IMR-90 (cell line): ENCODE measurements around the gene ZMIZ1. TPM values are rescaled to one million over a fixed set of nuclear protein-coding genes. Genes with fewer than 3 reads are reported as not detected.

Source experiments
- ATAC-seq: fragments of 200-7000 bp; cut with Tn5 transposase; 2 replicates; pipeline ENCODE4 v1.9.1; 2020; ENCODE audit warnings: low read depth, mild to moderate bottlenecking, moderate library complexity
- BruUV-seq: library from RNA; stranded (reverse); fragments of 400-500 nt; replicated peaks from 2 replicates; lab custom pipeline; 2021; lab: Mats Ljungman, UMichigan
- CTCF ChIA-PET: fragments of 300-600 bp; formaldehyde crosslinking; extraction: SDS; loops from one replicate; lab custom pipeline; 2021; ENCODE audit warnings: antibody characterized with exemption; lab: Yijun Ruan, JAX
- POLR2A ChIA-PET: fragments of 300-600 bp; sonication (Branson Sonifier 250); formaldehyde crosslinking; loops from one replicate; lab custom pipeline; 2022; ENCODE audit warnings: antibody characterized with exemption; ENCODE audit not compliant: unreplicated experiment; lab: Charles Lee
- DNase-seq: peaks from one replicate; pipeline ENCODE4 v3.0.0; 2013
- H2AFZ ChIP-seq: replicated peaks from 2 replicates; pipeline ENCODE3; 2013; ENCODE audit warnings: low read length, mild to moderate bottlenecking; ENCODE audit not compliant: poor library complexity
- H2AK5ac ChIP-seq: 2 replicates; pipeline ENCODE4 v1.6.1; 2013; ENCODE audit warnings: low read depth, low read length, inconsistent platforms
- H2AK9ac ChIP-seq: replicated peaks from 2 replicates; pipeline ENCODE3; 2013; ENCODE audit warnings: mild to moderate bottlenecking, low read depth, low read length, moderate library complexity; ENCODE audit not compliant: poor library complexity
- H2BK120ac ChIP-seq: 2 replicates; pipeline ENCODE4 v1.6.1; 2013; ENCODE audit warnings: low read depth, low read length, inconsistent platforms
- H2BK15ac ChIP-seq: 3 replicates; pipeline ENCODE4 v1.6.1; 2013; ENCODE audit warnings: low read depth, low read length, inconsistent platforms
- H2BK20ac ChIP-seq: 2 replicates; pipeline ENCODE4 v1.6.1; 2013; ENCODE audit warnings: low read depth, mild to moderate bottlenecking, inconsistent platforms, low read length, moderate library complexity
- H2BK5ac ChIP-seq: 2 replicates; pipeline ENCODE4 v1.6.1; 2013; ENCODE audit warnings: mild to moderate bottlenecking, low read depth, low read length, inconsistent platforms; ENCODE audit not compliant: poor library complexity, severe bottlenecking
- H3K14ac ChIP-seq: replicated peaks from 2 replicates; pipeline ENCODE4 v1.6.1; 2013; ENCODE audit warnings: low read depth, low read length, inconsistent platforms
- H3K18ac ChIP-seq: 2 replicates; pipeline ENCODE4 v1.6.1; 2013; ENCODE audit warnings: low read depth, low read length, control low read depth
- H3K23ac ChIP-seq: 2 replicates; pipeline ENCODE4 v1.6.1; 2013; ENCODE audit warnings: low read depth, low read length, inconsistent platforms
- H3K27ac ChIP-seq: 2 replicates; pipeline ENCODE4 v1.5.1; 2013; ENCODE audit warnings: mild to moderate bottlenecking, control low read depth, low read length; ENCODE audit not compliant: insufficient read depth
- H3K27me3 ChIP-seq: 2 replicates; pipeline ENCODE4 v1.6.1; 2013; ENCODE audit warnings: low read length; ENCODE audit not compliant: control insufficient read depth, insufficient read depth
- H3K36me3 ChIP-seq: 2 replicates; pipeline ENCODE4 v1.6.1; 2013; ENCODE audit warnings: low read length, mixed read lengths; ENCODE audit not compliant: control insufficient read depth, insufficient read depth
- H3K4ac ChIP-seq: 2 replicates; pipeline ENCODE4 v1.6.1; 2013; ENCODE audit warnings: low read depth, low read length, inconsistent platforms
- H3K4me1 ChIP-seq: 2 replicates; pipeline ENCODE4 v1.6.1; 2013; ENCODE audit warnings: low read length, mixed read lengths; ENCODE audit not compliant: control insufficient read depth, insufficient read depth
- H3K4me2 ChIP-seq: 2 replicates; pipeline ENCODE4 v1.6.1; 2013; ENCODE audit warnings: low read depth, mild to moderate bottlenecking, control low read depth, low read length, moderate library complexity
- H3K4me3 ChIP-seq: 2 replicates; pipeline ENCODE4 v1.5.1; 2013; ENCODE audit warnings: low read depth, mild to moderate bottlenecking, control low read depth, low read length, moderate library complexity; ENCODE audit not compliant: insufficient read depth
- H3K56ac ChIP-seq: 2 replicates; pipeline ENCODE4 v1.6.1; 2013; ENCODE audit warnings: low read length, inconsistent platforms; ENCODE audit not compliant: insufficient read depth; ENCODE audit errors: extremely low read depth
- H3K79me1 ChIP-seq, 2 experiments: 2 replicates each; pipeline ENCODE4 v1.6.1; 2013; ENCODE audit warnings: low read length in 2 of 2, inconsistent platforms in 1 of 2, low read depth in 1 of 2
- H3K9ac ChIP-seq: 2 replicates; pipeline ENCODE4 v1.6.1; 2013; ENCODE audit warnings: low read depth, low read length, control low read depth
- H3K9me1 ChIP-seq: 2 replicates; pipeline ENCODE4 v1.6.1; 2013; ENCODE audit warnings: low read length, inconsistent platforms; ENCODE audit not compliant: insufficient read depth
- H3K9me3 ChIP-seq: 2 replicates; pipeline ENCODE4 v1.6.1; 2013; ENCODE audit warnings: low read length; ENCODE audit not compliant: control insufficient read depth, insufficient read depth
- H4K20me1 ChIP-seq: 2 replicates; pipeline ENCODE4 v1.6.1; 2013; ENCODE audit warnings: low read length, inconsistent platforms; ENCODE audit not compliant: insufficient read depth
- H4K5ac ChIP-seq: 2 replicates; pipeline ENCODE4 v1.6.1; 2013; ENCODE audit warnings: mild to moderate bottlenecking, low read depth, low read length, control low read depth
- H4K8ac ChIP-seq, 2 experiments: 2 replicates each; pipeline ENCODE4 v1.6.1; 2013; ENCODE audit warnings: low read depth in 2 of 2, low read length in 2 of 2, control low read depth in 1 of 2, inconsistent platforms in 1 of 2
- H4K91ac ChIP-seq: 2 replicates; pipeline ENCODE4 v1.6.1; 2013; ENCODE audit warnings: low read depth, low read length, inconsistent platforms; ENCODE audit not compliant: insufficient read depth
- BHLHE40 ChIP-seq: fragments of 150-350 bp; IDR thresholded peaks from 2 replicates; pipeline ENCODE4 v1.6.1; 2016; ENCODE audit warnings: mild to moderate bottlenecking, low read depth, low read length
- CHD1 ChIP-seq: IDR thresholded peaks from 2 replicates; pipeline ENCODE4 v1.6.1; 2012; ENCODE audit warnings: low read depth, low read length, improper control_type of control experiment
- FOS ChIP-seq: fragments of 150-350 bp; IDR thresholded peaks from 2 replicates; pipeline ENCODE4 v1.6.1; 2016; ENCODE audit warnings: low read depth, low read length
- MAFK ChIP-seq: IDR thresholded peaks from 2 replicates; pipeline ENCODE4 v1.6.1; 2012; ENCODE audit warnings: low read depth, low read length, improper control_type of control experiment
- MAZ ChIP-seq: IDR thresholded peaks from 2 replicates; pipeline ENCODE4 v1.6.1; 2012; ENCODE audit warnings: low read depth, mild to moderate bottlenecking, low read length, improper control_type of control experiment, moderate library complexity, borderline replicate concordance
- MXI1 ChIP-seq: IDR thresholded peaks from 2 replicates; pipeline ENCODE4 v1.6.1; 2012; ENCODE audit warnings: low read depth, mild to moderate bottlenecking, low read length, moderate library complexity, borderline replicate concordance
- NFE2L2 ChIP-seq: fragments of 150-350 bp; IDR thresholded peaks from 2 replicates; pipeline ENCODE4 v1.6.1; 2016; ENCODE audit warnings: low read depth, mild to moderate bottlenecking, low read length
- POLR2A ChIP-seq: IDR thresholded peaks from 2 replicates; pipeline ENCODE4 v1.6.1; 2012; ENCODE audit warnings: mild to moderate bottlenecking, low read depth, low read length
- RAD21 ChIP-seq: IDR thresholded peaks from 2 replicates; pipeline ENCODE4 v1.6.1; 2012; ENCODE audit warnings: low read length, improper control_type of control experiment
- RFX5 ChIP-seq: IDR thresholded peaks from 2 replicates; pipeline ENCODE4 v1.8.0; 2012; ENCODE audit warnings: low read depth, mild to moderate bottlenecking, low read length, moderate library complexity
- SMC3 ChIP-seq: fragments of 150-350 bp; IDR thresholded peaks from 2 replicates; pipeline ENCODE4 v1.6.1; 2016; ENCODE audit warnings: low read depth, mild to moderate bottlenecking, antibody characterized with exemption, low read length, moderate library complexity
- WGBS, 2 experiments: methylation state at CpG; one replicate each; pipeline versions ENCODE4 v1.1.5 to v1.1.7; 2013; ENCODE audit warnings: missing lambda C conversion rate in 2 of 2; ENCODE audit not compliant: insufficient read length in 1 of 2; ENCODE audit errors: extremely low coverage in 2 of 2; 5-methylcytosine and 5-hydroxymethylcytosine counted together
- dilution Hi-C: fragments of 300-500 bp; cut with HindIII; formaldehyde crosslinking; loops from one replicate; pipeline ENCODE4 v1.14.3; 2018; ENCODE audit warnings: low sequenced_read_pairs; ENCODE audit not compliant: unreplicated experiment
- in situ Hi-C: fragments of 300-500 bp; cut with MboI; formaldehyde crosslinking; loops from 3 replicates; pipeline ENCODE4 v1.14.3; 2019; ENCODE audit warnings: low sequenced_read_pairs, inconsistent platforms, mixed read lengths
- intact Hi-C: fragments of 100-400 bp; cut with micrococcal nuclease; formaldehyde crosslinking; loops from 2 replicates; pipeline ENCODE4 v1.10.0; 2022
- polyA plus RNA-seq, 3 experiments: library from polyadenylated mRNA; depleted of rRNA; stranded (reverse); fragments of >200 nt; gene quantifications; 2 replicates each; pipeline ENCODE4 v1.2.3, GENCODE V29; 2012; ENCODE audit warnings: low replicate concordance in 1 of 3
- total RNA-seq: library from RNA; depleted of rRNA; stranded (reverse); fragments of >200 nt; gene quantifications from 2 replicates; pipeline ENCODE4 v1.2.3, GENCODE V29; 2012
- TF ChIP-seq, protein P1 (sequence below): fragments of 150-350 bp; IDR thresholded peaks from 2 replicates; pipeline ENCODE4 v1.6.1; 2016; ENCODE audit warnings: low read depth, mild to moderate bottlenecking, low read length, moderate library complexity, borderline replicate concordance
- TF ChIP-seq, protein P2 (sequence below): fragments of 150-350 bp; IDR thresholded peaks from 2 replicates; pipeline ENCODE4 v1.6.1; 2017; ENCODE audit warnings: mild to moderate bottlenecking, antibody characterized with exemption, low read length, low read depth
- TF ChIP-seq, protein P3 (sequence below): conservative IDR thresholded peaks from 2 replicates; pipeline ENCODE4 v1.5.1; 2012; ENCODE audit warnings: mild to moderate bottlenecking, low read depth, low read length, improper control_type of control experiment

The ZMIZ1 gene
- total and polyA plus RNA-seq, 2 of the 4 experiments (the other 2 are of a cell fraction): 6.6 to 48.7 TPM

DNA sequence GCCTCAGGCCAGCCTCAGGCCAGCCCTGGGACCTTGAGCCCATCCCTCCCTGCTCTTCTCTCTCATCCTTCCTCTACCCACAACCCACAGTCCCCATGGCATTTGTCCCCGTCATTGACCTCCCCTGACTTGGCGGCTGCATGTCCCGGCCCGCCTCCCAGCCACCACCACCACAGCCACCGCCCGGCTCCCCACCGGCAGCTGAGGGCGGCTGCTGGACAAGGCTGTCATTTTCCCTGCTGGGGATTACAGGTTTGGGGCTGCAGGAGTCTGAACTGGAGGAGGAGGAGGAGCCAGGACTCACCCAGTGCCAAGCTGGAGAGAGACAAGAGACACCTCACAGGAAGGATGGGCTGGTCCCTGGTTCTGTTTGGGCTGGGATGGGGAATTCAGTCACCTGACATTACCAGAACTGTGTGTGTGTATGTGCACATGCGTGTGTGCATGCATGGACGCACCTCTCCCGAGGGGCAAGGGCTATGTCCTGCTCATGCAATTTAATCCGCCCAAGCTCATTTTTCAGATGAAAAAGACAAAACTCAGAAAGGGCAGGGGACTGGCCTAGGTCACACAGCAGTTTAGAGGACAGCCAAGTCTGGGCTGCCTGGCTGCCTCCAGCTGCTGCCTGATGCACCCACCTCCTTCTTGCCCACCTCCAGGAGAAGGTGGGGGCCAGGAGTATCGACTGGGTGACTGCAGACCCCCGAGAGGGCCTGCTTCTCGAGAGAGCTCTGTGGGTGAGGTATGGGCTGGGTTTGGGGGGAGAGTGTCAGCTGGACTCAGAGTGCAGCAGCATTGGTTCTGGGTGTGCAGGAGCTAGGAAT is 113.1 kb downstream of the ZMIZ1 start:
- Histone ChIP-seq H3K18ac (no peak overlapping the region), H3K9me3 (no peaks in the 10 kb centered on the region), H3K4me1 (peaks cover 74% of the 10 kb centered on the region), H2BK5ac (peak overlapping the region; percentile 48), H3K79me1 (peaks cover 56 to 98% of the 10 kb centered on the region in 2 experiments), H2BK120ac (peak overlapping the region; percentile 6; the same call in 1 of the 2 replicates), H2BK20ac (no peak overlapping the region), H3K14ac (0 out of 2 replicates have a peak overlapping the region, but pooled peaks have one; percentile 34), H3K9ac (no peak overlapping the region), H4K20me1 (peaks cover 57% of the 10 kb centered on the region), H3K27ac (peak overlapping the region; percentile 7; the same call in 1 of the 2 replicates), H4K91ac (0 out of 2 replicates have a peak overlapping the region, but pooled peaks have one; percentile 21), H4K8ac (peak overlapping the region in 1 of 2 experiments; percentile 39; a peak in 1 of 4 replicates), H4K5ac (no peak overlapping the region), H3K9me1 (peaks cover 58% of the 10 kb centered on the region), H3K36me3 (peaks cover 9% of the 10 kb centered on the region), H3K56ac (no peak overlapping the region), H2AK9ac (peak overlapping the region; percentile 7), H3K27me3 (no peaks in the 10 kb centered on the region), H3K23ac (peak overlapping the region; percentile 2; the same call in 1 of the 2 replicates), H3K4me3 (no peak overlapping the region), H2AFZ (peak overlapping the region; percentile 40), H2AK5ac (peak overlapping the region; percentile 49; the same call in 1 of the 2 replicates), H3K4ac (peak overlapping the region; percentile 94), H3K4me2 (no peak overlapping the region), H2BK15ac (no peak overlapping the region)
- no peak for DNase-seq
- ChIA-PET CTCF (no interaction called here), POLR2A (no interaction called here)
- WGBS, 2 experiments: 86% methylated on average over 3 of the region's 15 CpGs; no CpG with 5 or more reads in 1 of the 2 experiments
- intact Hi-C loops: no loop called here
- ATAC-seq: no peak
- no TSS peak for BruUV-seq
- dilution Hi-C loops: no loop called here
- in situ Hi-C loops: no loop called here
- no peak for TF ChIP-seq MAFK
- TF ChIP-seq RFX5: no peak
- TF ChIP-seq, protein P1, sequence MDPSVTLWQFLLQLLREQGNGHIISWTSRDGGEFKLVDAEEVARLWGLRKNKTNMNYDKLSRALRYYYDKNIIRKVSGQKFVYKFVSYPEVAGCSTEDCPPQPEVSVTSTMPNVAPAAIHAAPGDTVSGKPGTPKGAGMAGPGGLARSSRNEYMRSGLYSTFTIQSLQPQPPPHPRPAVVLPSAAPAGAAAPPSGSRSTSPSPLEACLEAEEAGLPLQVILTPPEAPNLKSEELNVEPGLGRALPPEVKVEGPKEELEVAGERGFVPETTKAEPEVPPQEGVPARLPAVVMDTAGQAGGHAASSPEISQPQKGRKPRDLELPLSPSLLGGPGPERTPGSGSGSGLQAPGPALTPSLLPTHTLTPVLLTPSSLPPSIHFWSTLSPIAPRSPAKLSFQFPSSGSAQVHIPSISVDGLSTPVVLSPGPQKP: no peak
- TF ChIP-seq, protein P2, sequence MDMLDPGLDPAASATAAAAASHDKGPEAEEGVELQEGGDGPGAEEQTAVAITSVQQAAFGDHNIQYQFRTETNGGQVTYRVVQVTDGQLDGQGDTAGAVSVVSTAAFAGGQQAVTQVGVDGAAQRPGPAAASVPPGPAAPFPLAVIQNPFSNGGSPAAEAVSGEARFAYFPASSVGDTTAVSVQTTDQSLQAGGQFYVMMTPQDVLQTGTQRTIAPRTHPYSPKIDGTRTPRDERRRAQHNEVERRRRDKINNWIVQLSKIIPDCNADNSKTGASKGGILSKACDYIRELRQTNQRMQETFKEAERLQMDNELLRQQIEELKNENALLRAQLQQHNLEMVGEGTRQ: no peak
- TF ChIP-seq, protein P3, sequence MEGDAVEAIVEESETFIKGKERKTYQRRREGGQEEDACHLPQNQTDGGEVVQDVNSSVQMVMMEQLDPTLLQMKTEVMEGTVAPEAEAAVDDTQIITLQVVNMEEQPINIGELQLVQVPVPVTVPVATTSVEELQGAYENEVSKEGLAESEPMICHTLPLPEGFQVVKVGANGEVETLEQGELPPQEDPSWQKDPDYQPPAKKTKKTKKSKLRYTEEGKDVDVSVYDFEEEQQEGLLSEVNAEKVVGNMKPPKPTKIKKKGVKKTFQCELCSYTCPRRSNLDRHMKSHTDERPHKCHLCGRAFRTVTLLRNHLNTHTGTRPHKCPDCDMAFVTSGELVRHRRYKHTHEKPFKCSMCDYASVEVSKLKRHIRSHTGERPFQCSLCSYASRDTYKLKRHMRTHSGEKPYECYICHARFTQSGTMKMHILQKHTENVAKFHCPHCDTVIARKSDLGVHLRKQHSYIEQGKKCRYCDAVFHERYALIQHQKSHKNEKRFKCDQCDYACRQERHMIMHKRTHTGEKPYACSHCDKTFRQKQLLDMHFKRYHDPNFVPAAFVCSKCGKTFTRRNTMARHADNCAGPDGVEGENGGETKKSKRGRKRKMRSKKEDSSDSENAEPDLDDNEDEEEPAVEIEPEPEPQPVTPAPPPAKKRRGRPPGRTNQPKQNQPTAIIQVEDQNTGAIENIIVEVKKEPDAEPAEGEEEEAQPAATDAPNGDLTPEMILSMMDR: no peak
- TF ChIP-seq POLR2A: no peak
- no peak for TF ChIP-seq MXI1
- TF ChIP-seq BHLHE40: no peak
- TF ChIP-seq FOS: no peak
- no peak for TF ChIP-seq CHD1
- TF ChIP-seq RAD21: no peak
- no peak for TF ChIP-seq MAZ
- TF ChIP-seq SMC3: no peak
- no peak for TF ChIP-seq NFE2L2
